ENCODE measurements around the gene CCDC179.

CCDC179 gene

DNA sequence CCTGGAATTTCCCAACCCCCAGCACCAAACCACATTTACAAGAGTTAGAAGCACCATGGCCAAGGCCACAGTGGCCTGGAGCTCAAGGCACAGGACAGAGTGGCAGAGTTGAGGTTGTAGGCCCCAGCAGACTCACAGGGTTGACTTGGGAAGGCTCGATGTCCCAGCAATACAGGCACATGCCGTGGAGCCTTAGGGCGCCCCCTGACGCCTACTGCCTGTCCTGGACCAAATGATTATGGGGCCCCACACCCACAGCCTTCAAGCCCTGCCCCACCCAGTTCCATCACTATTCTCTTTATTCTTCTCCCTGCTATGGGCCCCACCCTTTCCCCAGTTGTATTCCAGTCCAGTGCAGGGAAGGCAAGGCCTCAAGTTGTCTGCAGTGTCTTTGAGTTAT is at the start of gene CCDC179:
CCDC179 (minus strand) TSS at position 234 of the 400 bp plus-strand sequence; CDS start at position 181, 53 bp downstream.
- DNase-seq (ENCODE audit: low read depth in 2 of 2): no peak

DNA sequence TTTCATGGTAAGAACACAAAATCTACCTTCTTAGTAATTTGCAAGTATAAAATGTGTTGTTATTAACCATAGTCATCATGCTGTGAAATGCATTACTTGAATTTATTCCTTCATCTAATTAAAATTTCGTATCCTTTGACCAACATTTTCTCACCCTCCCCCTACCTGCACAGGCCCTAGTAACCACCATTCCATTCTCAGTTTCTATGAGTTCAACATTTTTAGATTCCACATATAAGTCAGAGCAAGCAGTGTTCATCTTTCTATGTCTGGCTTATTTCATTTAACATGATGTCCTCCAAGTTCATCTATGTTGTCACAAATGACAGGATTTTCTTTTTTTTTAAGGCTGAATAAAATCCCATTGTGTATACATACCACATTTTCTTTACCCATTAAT is 43.5 kb upstream of the CCDC179 start:
- DNase-seq (ENCODE audit: low read depth in 2 of 2): no peak

DNA sequence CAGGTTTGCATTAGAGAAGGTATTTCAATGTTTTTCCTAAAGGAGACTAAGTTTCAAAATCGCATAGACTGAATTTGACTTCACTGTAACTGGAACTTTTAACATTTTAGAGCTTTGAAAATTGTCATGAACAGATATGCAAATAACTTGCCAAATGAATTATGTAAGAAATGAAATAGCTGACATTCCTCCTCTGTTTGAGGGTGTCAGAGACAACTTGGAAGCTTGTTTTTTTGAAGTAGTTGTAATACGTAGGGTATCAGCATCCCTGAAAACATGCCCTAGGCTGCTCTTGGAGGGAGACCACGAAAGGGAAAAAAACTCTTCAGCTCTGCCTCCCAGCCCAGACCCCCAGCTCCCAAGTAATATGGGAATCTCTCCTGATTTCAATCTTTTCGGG is 41.3 kb upstream of the CCDC179 start:
- DNase-seq (ENCODE audit: low read depth in 2 of 2): no peak

DNA sequence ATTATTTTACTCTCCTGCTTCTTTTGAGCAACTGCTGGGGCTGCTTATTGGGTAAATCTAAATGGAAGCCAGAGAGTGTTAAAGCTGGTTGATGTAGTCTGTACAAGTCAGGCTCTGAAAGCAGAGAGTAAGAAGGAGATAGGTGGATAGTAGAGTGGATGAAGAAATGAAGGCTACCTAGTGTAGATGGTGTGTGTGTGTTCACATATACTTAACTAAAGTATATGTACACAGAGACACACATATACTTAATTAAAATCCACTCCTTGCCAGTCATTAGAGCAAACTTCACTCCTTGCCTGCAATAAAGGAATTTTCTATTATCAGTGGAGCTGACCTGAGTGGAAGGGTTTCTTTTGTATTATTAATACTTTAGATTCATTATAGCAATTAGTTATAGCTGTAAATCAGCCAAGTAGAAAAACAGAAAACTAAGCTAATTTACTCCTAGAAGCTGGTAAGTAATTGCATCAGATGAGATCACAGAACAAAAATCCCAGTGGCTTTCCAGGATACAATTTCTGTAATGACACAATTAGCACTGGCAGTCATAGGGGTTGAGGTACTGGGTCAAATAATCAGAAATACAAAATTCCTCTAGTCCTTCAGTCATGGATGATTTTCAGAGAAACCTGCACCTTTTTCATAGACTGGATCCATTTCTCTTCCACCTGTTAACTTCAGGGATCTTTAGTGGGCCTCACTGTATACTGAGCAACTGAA is 40.7 kb upstream of the CCDC179 start:
- DNase-seq (ENCODE audit: low read depth in 2 of 2): no peak

DNA sequence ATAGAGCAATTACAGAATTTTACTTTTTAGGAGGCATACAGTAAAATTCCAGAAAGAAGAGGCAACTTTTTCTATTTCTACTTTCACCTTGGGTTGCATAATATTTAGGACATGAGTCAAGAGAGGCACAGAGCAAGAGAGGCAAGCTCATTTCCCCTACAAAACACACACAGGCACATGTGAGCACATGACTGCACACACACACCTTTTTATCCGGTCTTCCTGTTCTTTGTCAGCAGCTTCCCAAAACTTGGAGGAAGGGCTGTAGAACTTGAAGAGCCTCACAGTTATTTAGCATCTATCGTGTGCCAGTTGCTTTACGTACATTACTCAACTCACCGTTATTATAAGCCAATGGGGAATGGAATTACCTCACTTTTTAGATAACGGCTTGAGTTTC is 37.8 kb upstream of the CCDC179 start:
- no peak for DNase-seq (ENCODE audit: low read depth in 2 of 2)

DNA sequence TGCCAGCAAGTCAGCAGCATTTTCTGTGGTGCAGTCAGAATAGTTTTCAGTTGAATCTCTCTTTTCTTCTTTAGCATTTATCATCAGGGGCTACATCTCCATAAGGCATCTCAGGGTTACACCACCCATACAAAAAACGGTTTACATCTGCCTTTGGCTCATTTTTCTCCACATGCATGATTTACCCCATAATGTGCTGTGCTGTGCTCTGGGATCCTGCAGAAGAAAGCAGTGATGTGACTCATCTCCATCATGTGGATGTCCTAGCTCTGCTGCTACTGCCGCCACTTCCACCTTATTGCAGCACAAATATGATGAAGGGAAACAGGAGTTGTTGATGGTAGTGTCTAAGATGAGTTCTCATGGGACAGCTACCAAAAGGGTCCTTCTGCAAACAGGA is 30.0 kb upstream of the CCDC179 start:
- no peak for DNase-seq (ENCODE audit: low read depth in 2 of 2)

DNA sequence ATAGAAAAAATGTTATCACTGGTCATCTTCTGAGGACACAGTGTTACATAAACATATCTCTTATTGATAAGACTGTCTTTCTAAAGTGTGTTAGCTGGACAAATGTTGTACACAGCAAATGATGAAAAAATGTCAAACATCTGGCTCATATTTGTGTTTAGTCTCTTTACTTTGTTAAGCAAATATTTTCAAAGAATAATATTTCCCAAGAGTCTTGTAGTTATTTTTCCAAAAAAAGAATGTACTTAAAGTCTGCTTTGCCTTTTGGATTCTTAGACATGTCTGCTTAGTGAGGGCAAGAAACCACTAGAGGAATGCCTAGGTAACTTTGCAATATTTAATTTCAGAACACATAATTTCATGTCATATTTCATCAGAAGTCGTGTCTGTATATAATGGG is 23.9 kb upstream of the CCDC179 start:
- peak; percentile 5 to 8 for DNase-seq (ENCODE audit: low read depth in 2 of 2)

DNA sequence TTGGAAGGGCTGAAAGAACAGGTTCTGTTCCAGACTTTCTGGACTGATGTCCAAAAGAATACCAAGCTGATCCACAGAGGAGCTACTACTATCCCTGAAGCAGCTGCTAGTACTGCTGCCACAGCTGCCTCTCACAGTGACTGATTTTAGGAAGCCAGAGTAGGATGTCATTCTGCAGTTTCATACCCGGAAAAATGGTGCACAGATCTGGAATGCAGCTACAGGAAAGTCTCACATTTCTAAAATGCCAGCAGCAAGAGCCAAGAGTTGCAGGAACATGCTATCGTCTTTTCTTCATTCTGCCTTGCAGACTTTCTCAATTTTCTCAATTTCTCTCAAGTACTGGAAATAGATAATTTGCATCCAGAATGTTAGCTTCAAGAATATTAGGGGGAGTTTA is 19.4 kb upstream of the CCDC179 start:
- DNase-seq (ENCODE audit: low read depth in 2 of 2): peak in 1 of 2 experiments; percentile 3

DNA sequence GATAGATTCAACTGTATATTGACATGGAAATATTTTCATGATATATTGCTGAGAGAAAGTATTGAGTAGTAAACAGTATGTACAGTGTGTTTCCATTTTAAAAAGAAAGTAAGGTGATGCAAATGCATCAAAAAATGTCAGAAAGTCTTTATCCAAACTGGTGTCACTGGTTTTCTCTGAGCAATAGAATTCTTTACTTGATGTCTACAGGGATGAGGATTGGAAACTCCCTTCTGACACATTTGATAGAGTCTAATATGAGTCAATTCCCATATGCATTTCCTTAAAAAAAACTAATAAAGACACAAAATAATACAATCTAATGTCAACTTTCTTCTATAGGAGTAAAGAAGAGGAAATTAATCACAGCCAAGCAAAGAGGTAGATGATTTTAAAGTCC is 18.3 kb upstream of the CCDC179 start:
- no peak for DNase-seq (ENCODE audit: low read depth in 2 of 2)

DNA sequence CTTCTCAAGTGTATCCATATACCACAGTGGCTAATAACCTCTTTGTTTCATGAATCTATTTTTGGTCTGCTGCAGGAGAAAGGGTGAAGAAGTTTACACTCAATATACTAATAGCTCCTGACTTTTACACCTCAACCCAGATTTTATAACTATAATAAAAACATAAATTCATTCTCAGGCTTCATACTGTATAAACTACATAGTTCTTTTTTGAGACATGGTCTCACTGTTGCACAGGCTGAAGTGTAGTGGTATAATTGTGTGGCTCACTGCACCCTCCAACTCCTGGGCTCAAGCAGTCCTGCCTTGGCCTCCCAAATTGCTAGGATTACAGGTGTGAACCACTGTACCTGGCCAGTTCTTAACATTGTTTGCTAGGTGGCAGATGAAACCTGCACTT is 17.8 kb upstream of the CCDC179 start:
- DNase-seq (ENCODE audit: low read depth in 2 of 2): no peak

DNA sequence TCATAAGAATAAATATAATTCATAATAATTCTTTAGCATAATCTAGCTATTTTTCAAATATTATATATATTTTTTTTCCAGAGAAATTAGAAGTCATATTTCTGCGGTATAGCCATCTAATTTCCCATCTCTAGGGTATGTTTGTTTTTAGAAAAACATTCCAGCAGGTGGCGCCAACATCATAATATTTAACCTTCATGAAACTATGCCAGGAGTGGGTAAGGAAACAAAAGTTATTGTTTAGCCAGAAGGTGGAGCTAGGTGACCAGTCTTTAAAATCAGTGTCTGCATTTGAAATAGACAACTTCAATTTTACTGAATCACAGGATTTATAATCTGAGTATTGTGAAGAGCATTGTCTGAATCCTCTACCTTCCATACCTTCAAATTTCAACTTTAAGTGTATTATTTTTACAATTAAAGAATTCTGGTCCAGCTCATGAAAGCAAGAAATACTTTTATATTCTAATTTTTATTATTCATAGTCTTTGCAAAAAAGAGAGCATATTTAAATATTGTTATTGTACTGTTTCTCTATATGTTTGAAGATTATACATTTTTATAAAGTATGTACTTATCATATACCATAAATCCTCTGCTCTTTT is 15.7 kb upstream of the CCDC179 start:
- DNase-seq (ENCODE audit: low read depth in 2 of 2): peak; percentile 73 to 78

DNA sequence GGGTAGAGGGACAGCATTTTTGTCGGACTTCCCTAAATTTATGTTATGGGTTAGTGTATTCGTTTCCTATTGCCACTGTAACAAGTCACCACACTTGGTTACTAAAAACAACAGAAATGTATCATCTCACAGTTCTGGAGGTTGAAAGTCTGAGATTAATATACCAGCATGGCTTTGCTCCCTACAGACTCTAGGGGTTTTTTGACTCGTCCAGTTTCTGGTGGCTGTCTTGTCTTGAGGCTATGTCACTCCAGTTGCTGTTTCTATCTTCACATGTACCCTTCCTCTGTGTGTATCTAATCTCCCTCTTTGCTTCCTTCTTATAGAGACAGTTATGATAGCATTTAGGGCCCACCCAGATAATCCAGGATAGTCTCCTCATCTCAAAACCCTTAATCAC is 9.1 kb upstream of the CCDC179 start:
- DNase-seq (ENCODE audit: low read depth in 2 of 2): no peak

DNA sequence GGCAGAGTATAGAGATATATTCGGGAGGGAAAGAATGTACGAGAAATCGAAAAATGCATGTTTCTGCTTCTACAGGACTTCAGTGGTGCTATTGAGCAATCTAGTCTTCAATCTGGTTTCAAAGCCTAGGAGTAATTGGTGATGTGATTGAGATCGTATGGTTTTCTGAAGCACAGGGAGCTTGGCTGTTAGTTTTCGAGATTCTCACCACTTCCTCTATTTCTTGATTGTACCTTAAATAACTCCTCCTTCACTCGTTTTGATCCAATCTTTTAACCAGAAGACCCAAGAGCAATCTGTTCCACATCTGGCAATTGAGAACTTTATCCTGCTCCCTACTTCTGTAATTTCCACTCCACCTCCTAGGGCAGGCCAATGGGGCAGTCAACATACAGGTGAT is 518 bp downstream of the CCDC179 start:
- no peak for DNase-seq (ENCODE audit: low read depth in 2 of 2)

DNA sequence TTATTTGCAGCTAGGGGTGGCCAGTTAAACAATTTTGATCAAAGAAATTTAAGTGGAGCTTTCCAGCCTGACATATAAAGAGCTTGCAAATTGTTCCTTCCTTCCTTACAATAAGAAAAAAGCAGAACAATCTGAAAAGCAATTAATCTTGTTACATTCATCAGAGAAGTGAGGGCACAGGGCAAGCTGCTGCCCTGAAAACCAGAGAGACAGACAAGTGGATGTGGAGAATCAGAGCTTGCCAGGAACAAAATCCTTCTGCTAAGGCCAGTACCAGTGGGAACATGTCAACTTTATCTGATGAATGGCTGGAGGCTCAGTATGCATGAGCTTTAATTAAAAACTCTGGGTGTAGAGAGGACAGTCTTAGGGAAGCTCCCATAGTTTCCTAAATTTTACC is 8.8 kb downstream of the CCDC179 start:
- no peak for DNase-seq (ENCODE audit: low read depth in 2 of 2)

DNA sequence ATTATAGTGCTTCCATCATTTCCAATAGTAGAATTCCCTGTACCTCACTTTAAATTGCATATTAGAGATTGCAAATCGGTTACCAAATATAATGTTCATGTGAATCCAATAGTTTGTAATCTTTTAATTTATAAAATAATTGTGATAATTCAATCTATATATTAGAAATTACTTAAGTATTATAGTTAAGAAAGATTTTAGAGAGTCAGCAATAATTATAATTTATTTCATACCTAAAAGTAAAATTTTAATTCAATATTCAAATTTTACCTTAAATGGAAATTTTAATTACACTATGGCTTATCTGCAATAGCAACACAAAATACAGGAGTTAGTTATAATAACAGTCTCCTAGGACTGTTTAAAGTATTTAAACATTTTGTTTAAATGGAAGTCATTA is 13.5 kb downstream of the CCDC179 start:
- no peak for DNase-seq (ENCODE audit: low read depth in 2 of 2)

DNA sequence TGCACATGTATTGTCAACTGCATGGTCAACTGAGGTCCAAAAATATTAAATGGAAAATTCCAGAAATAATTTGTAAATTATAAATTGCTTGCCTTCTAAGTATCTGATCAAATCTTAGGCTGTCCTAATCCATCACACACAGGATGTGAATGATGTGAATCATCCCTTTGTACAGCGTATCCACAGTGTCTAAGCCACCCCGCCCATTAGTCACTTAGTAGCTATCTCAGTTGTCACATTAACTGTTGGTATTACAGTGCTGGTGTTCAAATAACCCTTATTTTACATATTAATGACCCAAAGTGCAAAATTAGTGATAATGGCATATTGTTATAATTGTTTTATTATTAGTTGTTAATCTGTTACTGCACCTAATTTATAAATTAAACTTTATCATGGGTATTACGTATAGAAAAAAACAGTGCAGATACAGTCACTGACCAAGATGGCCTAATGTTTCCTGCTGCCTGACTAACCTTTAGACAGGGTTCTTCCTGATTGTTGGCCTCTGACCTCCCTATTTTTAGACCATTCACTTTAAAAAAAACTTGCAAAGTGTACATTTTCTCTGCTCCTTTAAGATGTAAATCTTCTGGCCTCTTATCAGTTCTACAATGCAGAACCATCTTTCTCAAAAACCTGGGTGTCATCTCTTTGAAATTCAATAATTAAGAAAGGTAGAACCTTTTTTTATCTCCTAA is 27.8 kb downstream of the CCDC179 start:
- DNase-seq (ENCODE audit: low read depth in 2 of 2): no peak

DNA sequence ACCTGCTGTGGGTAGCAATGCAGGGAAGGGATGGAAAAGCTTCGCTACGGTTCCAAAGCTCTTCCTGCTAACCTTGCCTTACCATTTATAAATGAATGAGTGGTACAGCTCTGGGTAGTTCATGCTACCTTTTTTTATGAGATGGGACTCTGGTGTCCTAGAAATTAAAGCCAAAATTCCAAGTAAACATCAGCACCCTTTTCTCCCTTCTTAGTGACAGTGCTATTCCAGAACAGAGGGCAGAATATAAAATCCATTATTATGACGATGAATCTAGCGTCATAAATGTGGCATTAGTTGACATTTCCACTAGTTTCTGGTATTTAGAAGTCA is 30.2 kb downstream of the CCDC179 start:
- no peak for DNase-seq (ENCODE audit: low read depth in 2 of 2)

DNA sequence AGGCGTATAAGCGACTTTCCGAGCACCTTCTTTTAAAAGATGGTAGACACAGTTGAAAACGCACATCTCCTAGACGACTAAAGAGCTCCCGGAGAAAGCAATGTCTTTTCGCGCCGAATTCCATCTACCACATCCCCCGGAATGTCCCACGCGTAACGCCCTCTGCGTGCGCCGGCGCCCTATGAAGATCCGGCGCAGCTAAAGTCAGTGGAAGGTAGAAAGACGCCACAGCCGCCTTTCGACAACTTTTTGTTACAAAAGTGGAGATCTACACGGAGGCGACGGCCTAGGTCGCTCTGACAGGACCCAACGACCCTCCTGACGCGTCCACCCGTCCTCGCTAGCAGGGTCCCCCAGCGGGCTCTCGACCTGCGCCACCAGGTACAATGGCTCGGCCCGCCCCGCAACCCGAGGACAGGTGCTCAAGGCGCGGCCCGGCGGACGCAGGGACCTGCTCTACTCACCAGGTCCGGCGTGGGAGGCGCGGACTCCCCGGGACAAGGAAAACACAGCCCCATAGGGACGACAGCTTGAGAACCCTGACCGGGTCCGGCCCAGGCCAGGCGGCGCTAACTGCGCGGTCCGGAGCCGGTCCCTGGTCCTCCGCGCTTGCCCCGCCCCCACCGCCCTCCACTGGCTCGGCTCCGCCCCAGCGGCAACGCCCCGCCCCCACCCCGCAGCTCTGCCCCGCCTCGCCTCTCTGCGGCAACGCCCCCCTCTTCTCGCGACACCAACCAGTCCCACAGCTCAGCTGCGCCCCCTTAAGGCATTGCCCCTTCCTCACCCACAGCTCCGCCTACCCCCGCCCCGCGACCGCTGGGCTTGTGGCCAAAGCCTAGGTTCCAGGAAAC is 30.8 kb downstream of the CCDC179 start, which contains the start of gene SVIP:
SVIP (minus strand) TSS at position 571 of the 851 bp plus-strand sequence; CDS start at position 518, 53 bp downstream.
- DNase-seq (ENCODE audit: low read depth in 2 of 2): peak; percentile 62 to 63

DNA sequence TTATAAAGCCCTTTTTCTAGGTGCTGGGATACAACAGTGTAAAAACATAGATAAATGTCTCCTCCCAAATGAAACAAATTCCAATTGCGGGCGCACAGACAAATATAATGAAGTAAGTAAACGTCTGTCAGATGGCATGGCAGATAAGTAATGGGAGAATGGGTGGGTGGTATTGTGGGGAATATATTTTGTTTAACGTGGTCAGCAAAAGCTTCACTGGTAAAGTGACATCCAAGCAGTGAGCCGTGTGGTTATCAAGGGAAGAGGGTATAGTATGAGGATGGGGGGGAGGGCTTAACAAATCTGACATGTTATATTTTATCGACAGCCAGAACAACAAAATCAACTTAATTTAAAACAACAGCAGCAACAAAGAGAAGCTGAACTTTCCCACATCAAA is 31.9 kb downstream of the CCDC179 start:
- DNase-seq (ENCODE audit: low read depth in 2 of 2): no peak

DNA sequence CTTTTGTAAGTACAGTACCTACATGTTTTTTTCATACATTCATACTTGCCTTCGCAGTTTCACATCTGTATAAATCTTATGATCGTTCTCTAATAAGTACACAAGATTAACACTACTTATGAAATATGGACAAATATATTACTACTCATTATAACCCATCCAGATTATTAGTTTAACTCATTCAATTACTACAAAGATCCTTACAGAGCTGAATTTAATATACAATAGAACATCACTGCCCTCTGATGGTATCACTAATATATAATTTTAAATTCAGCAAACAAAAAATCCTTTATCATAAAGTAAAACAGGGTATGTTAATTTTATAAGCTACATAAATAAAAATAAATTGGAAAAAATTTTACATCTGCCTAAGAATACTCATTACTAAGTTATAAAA is 38.1 kb downstream of the CCDC179 start:
- DNase-seq (ENCODE audit: low read depth in 2 of 2): no peak

DNA sequence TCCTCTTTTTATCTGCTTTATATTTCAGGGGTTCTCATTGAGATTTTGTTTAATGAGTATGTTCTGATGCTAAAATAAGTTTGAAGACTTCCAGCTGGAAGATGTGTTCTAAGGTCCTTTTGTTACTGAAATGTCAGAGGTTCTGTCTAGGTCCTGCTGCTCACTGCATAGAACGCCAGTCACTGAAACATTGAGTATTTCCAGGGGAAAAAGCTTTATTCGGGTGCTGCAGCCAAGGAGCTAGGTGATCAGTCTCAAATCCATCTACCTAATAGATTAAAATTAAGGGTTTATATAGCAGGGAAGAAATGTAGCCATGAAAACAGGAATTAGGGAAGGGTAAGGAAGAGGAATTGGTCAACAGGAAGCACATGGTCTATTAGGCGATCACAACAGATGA is 50.4 kb downstream of the CCDC179 start:
- DNase-seq (ENCODE audit: low read depth in 2 of 2): no peak

DNA sequence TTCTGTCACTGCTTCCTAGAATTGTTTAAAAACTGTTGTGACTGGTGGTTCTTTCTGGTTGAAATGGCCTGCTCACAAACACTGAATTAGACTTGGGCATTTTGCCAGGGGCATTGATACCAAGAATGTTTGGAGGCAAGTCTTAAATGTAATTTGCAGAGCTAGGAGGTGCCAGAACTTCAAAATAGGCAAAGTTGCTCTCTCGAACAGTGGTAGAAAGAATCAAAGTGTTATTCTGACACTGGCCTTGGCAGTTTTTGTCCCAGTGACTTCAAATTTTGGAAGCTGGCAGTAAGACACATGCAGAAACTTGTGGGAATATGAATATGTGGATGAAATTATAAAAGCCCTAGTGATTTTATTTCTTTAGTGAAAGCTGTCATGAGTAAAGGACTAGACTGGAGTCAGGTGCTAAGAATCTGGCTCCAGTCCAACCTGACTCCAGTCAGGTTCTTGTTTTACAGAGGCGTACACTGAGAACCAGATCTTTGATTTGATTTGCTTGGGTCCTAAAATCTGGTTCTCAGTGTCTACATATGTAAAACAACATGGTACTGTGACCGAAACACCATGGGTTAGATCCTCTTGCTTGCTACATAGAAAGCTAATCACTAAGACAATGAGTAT is 51.6 kb downstream of the CCDC179 start:
- no peak for DNase-seq (ENCODE audit: low read depth in 2 of 2)

Measured in fibroblast of skin of left quadriceps (primary cell).